GM23338 (cell line): Measurements from ENCODE around the gene RRBP1. TPM values are rescaled to one million over a fixed set of nuclear protein-coding genes. Genes with fewer than 3 reads are reported as not detected.

Source experiments
- ATAC-seq: fragments of 200-7000 bp; cut with Tn5 transposase; 3 replicates; pipeline ENCODE4 v1.9.1; 2020
- DNase-seq: peaks from one replicate; pipeline ENCODE4 v3.0.0-alpha.2; 2015; ENCODE audit warnings: low spot score
- H2AFZ ChIP-seq: fragments of 200-600 bp; sonication (generic); 2 replicates; pipeline ENCODE4 v1.8.0; 2016; ENCODE audit warnings: antibody characterized with exemption, mild to moderate bottlenecking, moderate library complexity
- H3F3A ChIP-seq: fragments of 200-600 bp; sonication (generic); replicated peaks from 2 replicates; pipeline ENCODE4 v1.8.0; 2017; ENCODE audit warnings: antibody characterized with exemption, mixed run types, low read depth
- H3K27ac ChIP-seq: fragments of 200-600 bp; sonication (generic); 2 replicates; pipeline ENCODE4 v1.6.1; 2016; ENCODE audit warnings: low read depth
- H3K27me3 ChIP-seq: fragments of 200-600 bp; sonication (generic); 2 replicates; pipeline ENCODE4 v1.8.0; 2016; ENCODE audit warnings: mild to moderate bottlenecking, mixed run types, moderate library complexity; ENCODE audit not compliant: insufficient read depth
- H3K36me3 ChIP-seq: fragments of 200-600 bp; sonication (generic); 2 replicates; pipeline ENCODE4 v1.8.0; 2016; ENCODE audit warnings: mild to moderate bottlenecking; ENCODE audit not compliant: insufficient read depth
- H3K4me1 ChIP-seq: fragments of 200-600 bp; sonication (generic); 2 replicates; pipeline ENCODE4 v1.8.0; 2016; ENCODE audit warnings: mild to moderate bottlenecking, moderate library complexity; ENCODE audit not compliant: insufficient read depth
- H3K4me2 ChIP-seq: fragments of 200-600 bp; sonication (generic); 2 replicates; pipeline ENCODE4 v1.7.1; 2017; ENCODE audit warnings: mixed run types
- H3K4me3 ChIP-seq: fragments of 200-600 bp; sonication (generic); 2 replicates; pipeline ENCODE4 v1.6.1; 2016; ENCODE audit warnings: mixed run types
- H3K79me2 ChIP-seq: fragments of 200-600 bp; sonication (generic); replicated peaks from 2 replicates; pipeline ENCODE4 v1.8.0; 2017; ENCODE audit warnings: mild to moderate bottlenecking; ENCODE audit not compliant: insufficient read depth
- H3K9me2 ChIP-seq: fragments of 200-600 bp; sonication (generic); 2 replicates; pipeline ENCODE4 v1.8.0; 2017; ENCODE audit not compliant: insufficient read depth
- H4K20me1 ChIP-seq: fragments of 200-600 bp; sonication (generic); replicated peaks from 2 replicates; pipeline ENCODE4 v1.8.0; 2017; ENCODE audit warnings: mild to moderate bottlenecking; ENCODE audit not compliant: insufficient read depth
- H3K27ac Mint-ChIP-seq: 2 replicates; pipeline ENCODE4 v1.8.0; 2020; ENCODE audit warnings: inconsistent platforms, mild to moderate bottlenecking, moderate library complexity, mixed read lengths
- H3K27me3 Mint-ChIP-seq: 3 replicates; pipeline ENCODE4 v1.8.0; 2022; ENCODE audit warnings: low read depth, mild to moderate bottlenecking, moderate library complexity, mixed read lengths, inconsistent platforms; ENCODE audit not compliant: insufficient read depth, poor library complexity
- H3K36me3 Mint-ChIP-seq: 3 replicates; pipeline ENCODE4 v1.8.0; 2021; ENCODE audit warnings: low read depth, mild to moderate bottlenecking, inconsistent platforms, moderate library complexity, mixed read lengths
- H3K4me1 Mint-ChIP-seq: 3 replicates; pipeline ENCODE4 v1.8.0; 2020; ENCODE audit warnings: mild to moderate bottlenecking, inconsistent platforms, mixed read lengths
- H3K4me3 Mint-ChIP-seq: 3 replicates; pipeline ENCODE4 v1.8.0; 2021; ENCODE audit warnings: moderate library complexity, mild to moderate bottlenecking, inconsistent platforms, mixed read lengths
- H3K9me3 Mint-ChIP-seq: 3 replicates; pipeline ENCODE4 v1.8.0; 2020; ENCODE audit warnings: moderate library complexity, mild to moderate bottlenecking, inconsistent platforms, mixed read lengths
- CTCF ChIP-seq, 2 experiments: fragments of 200-600 bp in 1 of 2; sonication (generic) in 1 of 2; conservative IDR thresholded peaks; 2 replicates each; pipeline versions ENCODE4 v1.5.1 to v1.6.1; 2016 to 2017; ENCODE audit warnings: antibody characterized with exemption in 2 of 2, low read depth in 2 of 2, mild to moderate bottlenecking in 2 of 2, moderate library complexity in 1 of 2
- ETS1 ChIP-seq: IDR thresholded peaks from 2 replicates; pipeline ENCODE4 v1.6.1; 2016; ENCODE audit warnings: antibody characterized with exemption
- EZH2phosphoT487 ChIP-seq: fragments of 200-600 bp; sonication (generic); IDR thresholded peaks from one replicate; pipeline ENCODE4 v1.8.1; 2018; ENCODE audit warnings: antibody characterized with exemption; ENCODE audit not compliant: unreplicated experiment
- JUNB ChIP-seq: IDR thresholded peaks from one replicate; pipeline ENCODE4 v1.6.1; 2016; ENCODE audit warnings: antibody characterized with exemption; ENCODE audit not compliant: unreplicated experiment
- NANOG ChIP-seq: IDR thresholded peaks from 2 replicates; pipeline ENCODE4 v1.6.1; 2016; ENCODE audit warnings: antibody characterized with exemption, borderline replicate concordance
- POLR2AphosphoS5 ChIP-seq: IDR thresholded peaks from 2 replicates; pipeline ENCODE4 v1.6.1; 2016; ENCODE audit warnings: antibody characterized with exemption, low read depth
- REST ChIP-seq: IDR thresholded peaks from one replicate; pipeline ENCODE4 v1.6.1; 2018; ENCODE audit warnings: antibody characterized with exemption; ENCODE audit not compliant: unreplicated experiment
- STAT1 ChIP-seq: IDR thresholded peaks from one replicate; pipeline ENCODE4 v1.6.1; 2016; ENCODE audit warnings: antibody characterized with exemption; ENCODE audit not compliant: unreplicated experiment
- ZNF114 ChIP-seq: fragments of 250-450 bp; sonication (Bioruptor Pico); IDR thresholded peaks from 2 replicates; pipeline ENCODE4 v1.5.0; 2020; ENCODE audit warnings: mild to moderate bottlenecking, moderate library complexity
- ZNF331 ChIP-seq: fragments of 250-450 bp; sonication (Bioruptor Pico); IDR thresholded peaks from 2 replicates; pipeline ENCODE4 v1.5.0; 2020; ENCODE audit warnings: low read depth, mild to moderate bottlenecking, moderate library complexity
- polyA plus RNA-seq: library from polyadenylated mRNA; unstranded; fragments of >200 nt; fragmentation: Nextera tagmentation; extraction: Ambion mirVana; gene quantifications from 2 replicates; pipeline ENCODE4 v1.2.1, GENCODE V29; 2016
- total RNA-seq: library from RNA; depleted of rRNA; stranded (reverse); fragments of >200 nt; shearing (Covaris generic); gene quantifications from 2 replicates; pipeline ENCODE4 v1.2.3, GENCODE V29; 2014

The RRBP1 gene
- total and polyA plus RNA-seq, 2 experiments from 2014 or later: 105 to 113 TPM

- H2AFZ ChIP-seq: no peak overlapping the region
- no peak overlapping the region for H3K4me3 ChIP-seq
- H3K79me2 ChIP-seq: peaks cover 86% of the 10 kb centered on the region
- no peak for ATAC-seq
- Mint-ChIP-seq H3K27me3 (peaks cover 14% of the 10 kb centered on the region), H3K27ac (peak overlapping the region; percentile 86), H3K36me3 (peaks cover 3% of the 10 kb centered on the region; the same call in 2 of the 3 replicates), H3K4me1 (peaks cover 40% of the 10 kb centered on the region), H3K4me3 (no peak overlapping the region), H3K9me3 (no peaks in the 10 kb centered on the region)
- no peaks in the 10 kb centered on the region for H3F3A ChIP-seq
- H3K4me2 ChIP-seq: no peak overlapping the region
- H4K20me1 ChIP-seq: peaks cover 11% of the 10 kb centered on the region
- H3K9me2 ChIP-seq: no peaks in the 10 kb centered on the region
- TF ChIP-seq NANOG: no peak
- TF ChIP-seq EZH2phosphoT487: no peak
- TF ChIP-seq POLR2AphosphoS5: no peak
- TF ChIP-seq STAT1: no peak
- no peak for TF ChIP-seq CTCF (conservative IDR thresholded peaks at IDR 0.05; ENCODE audit: low read depth in 2 of 2)
- DNase-seq: no peak
- no peak overlapping the region for H3K27ac ChIP-seq
- no peaks in the 10 kb centered on the region for H3K27me3 ChIP-seq
- peaks cover 11% of the 10 kb centered on the region for H3K4me1 ChIP-seq
- H3K36me3 ChIP-seq: no peaks in the 10 kb centered on the region
These were observed 35.7 kb downstream of the RRBP1 start for GRCh38 chr20:17646209-17646960.

- Histone ChIP-seq H3K9me2 (no peaks in the 10 kb centered on the region), H3K27me3 (no peaks in the 10 kb centered on the region), H3K79me2 (peaks cover 79% of the 10 kb centered on the region), H3K36me3 (no peaks in the 10 kb centered on the region), H3K4me3 (no peak overlapping the region), H3K4me1 (peaks cover 11% of the 10 kb centered on the region), H3K4me2 (no peak overlapping the region), H3F3A (no peaks in the 10 kb centered on the region), H4K20me1 (peaks cover 11% of the 10 kb centered on the region), H2AFZ (no peak overlapping the region), H3K27ac (0 out of 2 replicates have a peak overlapping the region, but pooled peaks have one; percentile 72)
- Mint-ChIP-seq H3K27me3 (peaks cover 15% of the 10 kb centered on the region), H3K9me3 (no peaks in the 10 kb centered on the region), H3K4me3 (no peak overlapping the region), H3K4me1 (peaks cover 34% of the 10 kb centered on the region), H3K36me3 (peaks cover 3% of the 10 kb centered on the region; the same call in 2 of the 3 replicates), H3K27ac (no peak overlapping the region; the same call in 1 of the 2 replicates)
- DNase-seq: no peak
- ATAC-seq: no peak
- TF ChIP-seq ZNF114 (CRISPR knock-in tag) (no peak), CTCF (conservative IDR thresholded peaks at IDR 0.05; ENCODE audit: low read depth in 2 of 2) (no peak), JUNB (no peak), NANOG (no peak), POLR2AphosphoS5 (no peak), EZH2phosphoT487 (no peak), ZNF331 (CRISPR knock-in tag) (no peak), ETS1 (no peak), STAT1 (no peak), REST (no peak)
These were observed 36.4 kb downstream of the RRBP1 start for GRCh38 chr20:17645546-17646208.
